Measurements from ENCODE around the gene TREX2. TPM values are rescaled to one million over a fixed set of nuclear protein-coding genes. Genes with fewer than 3 reads are reported as not detected.

TREX2 gene
- total and polyA plus RNA-seq, 10 of the 15 experiments (the other 5 are each of a cell fraction or from before 2014, with no cell fraction given) = 0.09 to 0.97 (median 0.60) TPM; not detected in 3

DNA sequence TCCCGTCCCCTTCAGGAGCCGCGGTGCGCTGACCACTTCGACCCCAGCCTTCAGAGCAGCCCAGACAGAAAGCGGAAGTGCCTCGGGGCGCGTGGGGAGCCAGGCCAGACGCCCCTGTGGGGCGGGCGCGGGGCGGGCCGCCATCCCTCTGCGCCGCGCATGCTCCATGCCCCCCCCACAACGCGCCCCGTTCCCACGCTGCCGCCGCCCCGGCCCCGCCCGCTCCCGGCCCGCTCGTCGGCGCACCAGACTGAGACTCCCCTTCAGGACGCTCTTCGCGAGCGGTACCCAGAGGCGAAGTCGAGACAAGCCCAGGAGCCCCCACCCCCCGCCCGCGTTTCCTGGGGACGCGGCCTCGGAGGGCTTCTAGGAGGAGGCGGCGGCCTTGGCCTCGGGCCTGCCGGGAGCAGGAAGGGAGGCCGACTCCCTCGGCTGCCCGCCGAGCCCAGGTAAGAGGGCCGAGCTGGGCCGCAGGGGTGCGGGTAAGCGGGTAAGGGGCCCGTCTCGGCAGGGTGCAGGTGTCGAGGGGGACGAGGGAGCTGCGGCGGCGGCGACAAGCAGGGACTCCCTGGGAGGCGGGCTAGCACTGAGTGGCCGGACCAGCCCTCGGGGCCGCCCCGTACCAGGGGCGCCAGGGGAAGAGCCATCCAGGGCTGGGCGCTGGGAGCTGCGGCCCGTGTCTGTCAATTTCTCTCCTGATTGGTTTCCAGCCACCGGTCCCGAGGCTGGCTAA, 34.4 kb downstream of the TREX2 start, which contains the start of gene ZFP92:
Gene ZFP92, plus strand, starts transcription at position 218 of the 733 bp plus-strand sequence. CDS start 6,851 bp downstream, outside the sequence.
- no peak for DNase-seq (ENCODE audit: low read depth, low spot score)
- intact Hi-C loops (cut with micrococcal nuclease; ENCODE audit: unreplicated experiment) = no loop called here
- Histone ChIP-seq H3K27me3 (replicated peaks in 1 of 2; ENCODE audit: control insufficient read depth in 2 of 2, insufficient read depth in 2 of 2, low read length in 1 of 2) (no peaks in the 10 kb centered on the region), H4K20me1 (ENCODE audit: control insufficient read depth, insufficient read depth) (no peaks in the 10 kb centered on the region), H3K27ac (ENCODE audit: control insufficient read depth, insufficient read depth) (no peak within 1 kb of the TSS), H3K79me2 (ENCODE audit: control insufficient read depth, insufficient read depth, low read length) (no peaks in the 10 kb centered on the region), H3K36me3 (ENCODE audit: control insufficient read depth in 2 of 2, insufficient read depth in 2 of 2, low read length in 1 of 2) (no peaks in the 10 kb centered on the region), H3K9me3 (replicated peaks; ENCODE audit: control insufficient read depth, insufficient read depth, low read length) (no peaks in the 10 kb centered on the region; the same call in 2 of the 3 replicates), H3K4me1 (ENCODE audit: control insufficient read depth, insufficient read depth, low read length) (no peaks in the 10 kb centered on the region), H3K4me2 (ENCODE audit: control insufficient read depth, insufficient read depth) (peak within 1 kb of the TSS; percentile 73), H3K9ac (ENCODE audit: control insufficient read depth, insufficient read depth, low read length) (peak within 1 kb of the TSS; percentile 32), H3K4me3 (peak within 1 kb of the TSS; percentile 71), H2AFZ (ENCODE audit: control insufficient read depth, low read depth, low read length) (peak within 1 kb of the TSS; percentile 54)
- peak; percentile 35; the same call in 1 of the 2 replicates for TF ChIP-seq POLR2A (IDR thresholded peaks at IDR 0.05; ENCODE audit: low read depth, low read length)
- TF ChIP-seq IKZF1 (conservative IDR thresholded peaks at IDR 0.05) = 0 out of 2 replicates have a peak, but pooled peaks have one; percentile 41
- TF ChIP-seq NRF1 (conservative IDR thresholded peaks at IDR 0.05; ENCODE audit: low read depth, low read length) = 0 out of 2 replicates have a peak, but pooled peaks have one; percentile 27
- TF ChIP-seq SPI1 (IDR thresholded peaks at IDR 0.05; ENCODE audit: borderline replicate concordance, insufficient read depth, low read depth, low read length) = peak; percentile 87
- TF ChIP-seq SMARCA5 (IDR thresholded peaks at IDR 0.05) = peak; percentile 66; the same call in 1 of the 2 replicates
- TF ChIP-seq FOXM1 (IDR thresholded peaks at IDR 0.05; ENCODE audit: low read depth, low read length) = no peak
- ChIA-PET SMC1A (ENCODE audit: uncharacterized antibody, unreplicated experiment) (no interaction called here), RAD21 (ENCODE audit: unreplicated experiment) (no interaction called here), POLR2A (no interaction called here), CTCF (no interaction called here)
- WGBS (ENCODE audit: insufficient coverage, insufficient replicate concordance, low lambda C conversion rate, missing lambda C conversion rate) = 46% methylated on average over 59 of the region's 75 CpGs
- BruUV-seq (replicated peaks) = no TSS peak
- no peak for FAIRE-seq
- peak; percentile 92 for ATAC-seq
- in situ Hi-C loops (cut with MboI) = no loop called here

DNA sequence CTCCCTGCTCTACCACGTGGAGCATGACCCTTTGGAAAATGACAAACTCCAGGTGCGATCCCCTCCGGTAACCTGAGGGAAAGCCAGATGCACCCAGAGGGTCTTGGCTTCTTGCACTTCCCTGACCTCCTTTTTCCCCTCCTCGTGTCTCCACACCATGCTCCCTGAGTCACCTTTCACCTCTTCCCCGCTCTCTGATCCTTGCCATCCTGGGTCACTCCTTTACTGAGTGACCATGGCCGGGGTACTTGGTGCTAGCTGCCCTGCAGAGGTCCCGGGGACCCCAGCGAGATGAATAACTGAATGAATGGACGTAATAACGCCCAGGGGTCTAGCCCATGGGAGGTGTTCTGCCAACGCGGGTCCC, 35.0 kb downstream of the TREX2 start:
- no TSS peak for BruUV-seq (replicated peaks)
- H2AFZ ChIP-seq (ENCODE audit: control insufficient read depth, low read depth, low read length) = peak overlapping the region; percentile 54
- FAIRE-seq (no peak), DNase-seq (ENCODE audit: low read depth, low spot score) (no peak), ATAC-seq (no peak)
- POLR2A ChIA-PET = no interaction called here
- H3K4me1 ChIP-seq (ENCODE audit: control insufficient read depth, insufficient read depth, low read length) = no peaks in the 10 kb centered on the region
- H4K20me1 ChIP-seq (ENCODE audit: control insufficient read depth, insufficient read depth) = no peaks in the 10 kb centered on the region
- H3K4me3 ChIP-seq = no peak overlapping the region; the same call in 1 of the 2 replicates
- no peaks in the 10 kb centered on the region for H3K36me3 ChIP-seq (ENCODE audit: control insufficient read depth in 2 of 2, insufficient read depth in 2 of 2, low read length in 1 of 2)
- H3K27me3 ChIP-seq (replicated peaks in 1 of 2; ENCODE audit: control insufficient read depth in 2 of 2, insufficient read depth in 2 of 2, low read length in 1 of 2) = no peaks in the 10 kb centered on the region
- CTCF ChIA-PET = no interaction called here
- WGBS (ENCODE audit: insufficient coverage, insufficient replicate concordance, low lambda C conversion rate, missing lambda C conversion rate) = 40% methylated on average over 12 of the region's 12 CpGs
- no peak overlapping the region for H3K9ac ChIP-seq (ENCODE audit: control insufficient read depth, insufficient read depth, low read length)
- no peaks in the 10 kb centered on the region for H3K79me2 ChIP-seq (ENCODE audit: control insufficient read depth, insufficient read depth, low read length)
- SMC1A ChIA-PET (ENCODE audit: uncharacterized antibody, unreplicated experiment) = no interaction called here
- in situ Hi-C loops (cut with MboI) = no loop called here
- H3K4me2 ChIP-seq (ENCODE audit: control insufficient read depth, insufficient read depth) = peak overlapping the region; percentile 22; the same call in 1 of the 2 replicates
- H3K27ac ChIP-seq (ENCODE audit: control insufficient read depth, insufficient read depth) = no peak overlapping the region
- RAD21 ChIA-PET (ENCODE audit: unreplicated experiment) = no interaction called here
- no peaks in the 10 kb centered on the region; the same call in 2 of the 3 replicates for H3K9me3 ChIP-seq (replicated peaks; ENCODE audit: control insufficient read depth, insufficient read depth, low read length)
- intact Hi-C loops (cut with micrococcal nuclease; ENCODE audit: unreplicated experiment) = no loop called here
- TF ChIP-seq NR2F1 (conservative IDR thresholded peaks at IDR 0.05) = no peak
- no peak for TF ChIP-seq ZNF274 (IDR thresholded peaks at IDR 0.05; ENCODE audit: insufficient read depth, insufficient read length)
- TF ChIP-seq, protein P1, sequence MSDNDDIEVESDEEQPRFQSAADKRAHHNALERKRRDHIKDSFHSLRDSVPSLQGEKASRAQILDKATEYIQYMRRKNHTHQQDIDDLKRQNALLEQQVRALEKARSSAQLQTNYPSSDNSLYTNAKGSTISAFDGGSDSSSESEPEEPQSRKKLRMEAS (IDR thresholded peaks at IDR 0.05; ENCODE audit: low read depth, low read length) = no peak
- TF ChIP-seq, protein P2, sequence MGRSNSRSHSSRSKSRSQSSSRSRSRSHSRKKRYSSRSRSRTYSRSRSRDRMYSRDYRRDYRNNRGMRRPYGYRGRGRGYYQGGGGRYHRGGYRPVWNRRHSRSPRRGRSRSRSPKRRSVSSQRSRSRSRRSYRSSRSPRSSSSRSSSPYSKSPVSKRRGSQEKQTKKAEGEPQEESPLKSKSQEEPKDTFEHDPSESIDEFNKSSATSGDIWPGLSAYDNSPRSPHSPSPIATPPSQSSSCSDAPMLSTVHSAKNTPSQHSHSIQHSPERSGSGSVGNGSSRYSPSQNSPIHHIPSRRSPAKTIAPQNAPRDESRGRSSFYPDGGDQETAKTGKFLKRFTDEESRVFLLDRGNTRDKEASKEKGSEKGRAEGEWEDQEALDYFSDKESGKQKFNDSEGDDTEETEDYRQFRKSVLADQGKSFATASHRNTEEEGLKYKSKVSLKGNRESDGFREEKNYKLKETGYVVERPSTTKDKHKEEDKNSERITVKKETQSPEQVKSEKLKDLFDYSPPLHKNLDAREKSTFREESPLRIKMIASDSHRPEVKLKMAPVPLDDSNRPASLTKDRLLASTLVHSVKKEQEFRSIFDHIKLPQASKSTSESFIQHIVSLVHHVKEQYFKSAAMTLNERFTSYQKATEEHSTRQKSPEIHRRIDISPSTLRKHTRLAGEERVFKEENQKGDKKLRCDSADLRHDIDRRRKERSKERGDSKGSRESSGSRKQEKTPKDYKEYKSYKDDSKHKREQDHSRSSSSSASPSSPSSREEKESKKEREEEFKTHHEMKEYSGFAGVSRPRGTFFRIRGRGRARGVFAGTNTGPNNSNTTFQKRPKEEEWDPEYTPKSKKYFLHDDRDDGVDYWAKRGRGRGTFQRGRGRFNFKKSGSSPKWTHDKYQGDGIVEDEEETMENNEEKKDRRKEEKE (IDR thresholded peaks at IDR 0.05) = no peak
- TF ChIP-seq, protein P3, sequence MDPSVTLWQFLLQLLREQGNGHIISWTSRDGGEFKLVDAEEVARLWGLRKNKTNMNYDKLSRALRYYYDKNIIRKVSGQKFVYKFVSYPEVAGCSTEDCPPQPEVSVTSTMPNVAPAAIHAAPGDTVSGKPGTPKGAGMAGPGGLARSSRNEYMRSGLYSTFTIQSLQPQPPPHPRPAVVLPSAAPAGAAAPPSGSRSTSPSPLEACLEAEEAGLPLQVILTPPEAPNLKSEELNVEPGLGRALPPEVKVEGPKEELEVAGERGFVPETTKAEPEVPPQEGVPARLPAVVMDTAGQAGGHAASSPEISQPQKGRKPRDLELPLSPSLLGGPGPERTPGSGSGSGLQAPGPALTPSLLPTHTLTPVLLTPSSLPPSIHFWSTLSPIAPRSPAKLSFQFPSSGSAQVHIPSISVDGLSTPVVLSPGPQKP (IDR thresholded peaks at IDR 0.05; ENCODE audit: low read depth, low read length) = no peak
